Activated CD8-positive, alpha-beta memory T cell treated with anti-CD3 and anti-CD28 coated beads, Interleukin-2, amount 50 U/mL, for 4 hours (primary cell): Measurements from ENCODE around the gene RPH3AL.
"Not testable (repeated sequence)": the region's sequence is repeated elsewhere in the genome, so short reads cannot be mapped to it uniquely, and the experiment has no call there.

ENCODE experiments used
- DNase-seq: peaks from one replicate; pipeline ENCODE4 v3.0.0-alpha.2; 2020

RPH3AL gene

DNA sequence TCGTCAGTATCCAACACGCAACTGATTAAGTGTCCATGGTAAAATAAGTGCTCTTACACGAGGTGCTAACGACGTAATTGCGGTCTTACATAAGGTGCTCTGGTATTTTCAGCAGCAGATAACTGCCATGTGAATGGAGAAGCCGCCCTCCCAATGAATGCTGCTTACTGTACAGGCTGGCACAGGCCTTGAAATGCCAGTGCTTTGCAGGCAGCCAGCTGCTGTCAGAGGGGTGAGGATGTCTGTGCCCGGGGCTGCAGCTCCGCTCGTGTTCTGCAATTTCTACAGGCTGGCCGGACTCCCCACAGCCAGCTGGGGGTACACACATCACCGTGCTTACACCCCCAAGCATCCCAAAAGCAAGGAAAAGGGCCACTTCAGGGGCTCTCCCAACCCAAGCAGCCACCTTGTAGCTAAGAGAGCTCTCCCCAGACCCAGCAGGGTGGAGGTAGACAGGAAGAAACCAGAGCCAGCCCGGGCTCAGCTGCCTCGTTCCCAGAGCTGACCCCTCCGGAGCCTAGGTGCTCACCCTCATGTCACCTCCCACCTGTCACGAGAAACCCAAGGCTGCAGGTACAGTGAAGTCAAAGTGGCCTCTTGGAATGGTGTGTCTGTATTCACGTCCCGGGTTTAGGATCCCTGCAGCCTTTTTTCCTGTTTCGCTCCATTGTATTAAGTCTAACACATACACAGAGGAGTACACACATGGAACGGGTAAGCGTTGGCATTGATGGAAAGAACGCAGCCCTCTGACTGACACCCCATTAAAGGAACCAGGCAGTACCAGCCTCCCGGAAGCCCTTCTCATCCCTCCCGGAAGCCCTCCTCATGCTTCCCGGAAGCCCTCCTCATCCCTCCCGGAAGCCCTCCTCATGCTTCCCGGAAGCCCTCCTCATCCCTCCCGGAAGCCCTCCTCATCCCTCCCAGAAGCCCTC lies 27.2 kb upstream of the RPH3AL start:
- no peak for DNase-seq

DNA sequence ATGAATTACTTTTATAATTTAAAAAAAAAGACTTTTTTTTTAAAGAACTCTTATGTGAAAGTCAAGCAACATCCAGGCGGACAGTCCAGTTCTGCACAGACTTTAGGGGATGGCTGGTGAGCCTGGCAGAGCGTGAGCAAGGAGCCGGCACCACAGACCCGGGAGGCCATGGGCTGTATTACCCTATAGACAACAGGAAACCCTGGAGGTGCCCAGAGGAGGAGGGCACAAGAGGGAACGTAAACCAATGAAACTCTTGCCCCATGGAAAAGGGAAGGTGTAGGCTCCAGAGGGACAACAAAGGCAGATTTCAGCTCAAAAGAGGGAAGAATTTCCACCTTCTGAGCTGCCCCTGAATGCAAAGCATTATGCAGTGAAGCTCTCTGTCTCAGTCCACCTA lies 25.5 kb upstream of the RPH3AL start:
- no peak for DNase-seq

DNA sequence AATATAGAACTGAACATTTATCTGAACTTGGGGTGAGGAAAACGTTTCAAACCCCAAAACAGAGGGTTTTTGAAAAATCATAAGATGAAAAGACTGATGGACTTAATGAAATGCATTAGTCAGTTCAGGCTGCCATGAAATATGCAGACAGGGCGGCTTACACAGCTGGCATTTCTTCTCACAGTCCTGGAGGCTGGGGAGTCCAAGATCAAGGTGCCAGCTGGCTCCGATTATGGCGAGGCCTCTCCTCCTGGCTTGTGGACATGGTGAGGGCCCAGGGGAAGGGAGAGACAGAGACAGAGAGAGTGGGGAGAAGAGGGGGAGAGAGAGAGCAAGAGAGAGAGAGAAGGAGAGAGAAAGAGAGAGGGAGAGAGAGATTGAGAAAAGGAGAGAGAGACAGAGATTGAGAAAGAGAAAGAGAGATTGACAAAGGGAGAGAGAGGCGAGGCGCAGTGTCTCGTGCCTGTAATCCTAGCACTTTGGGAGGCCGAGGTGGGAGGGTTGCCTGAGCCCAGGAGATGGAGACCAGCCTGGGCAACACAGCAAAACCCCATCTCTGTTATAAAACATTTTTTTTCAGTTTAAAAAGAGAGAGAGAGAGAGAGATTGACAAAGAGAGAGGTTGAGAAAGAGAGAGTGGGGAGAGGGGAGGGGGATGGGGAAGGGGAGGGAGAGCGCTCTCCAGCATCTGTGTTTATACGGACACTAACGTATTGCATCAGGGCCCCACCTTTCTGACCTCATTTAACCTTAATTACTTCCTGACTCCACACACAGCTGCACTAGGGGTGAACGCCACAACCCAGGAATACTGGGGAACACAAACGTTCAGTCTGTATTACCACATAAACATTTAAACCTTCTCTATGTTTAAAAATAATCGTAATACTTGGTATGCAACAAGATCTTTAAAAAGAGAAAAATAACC lies 24.6 kb upstream of the RPH3AL start:
- DNase-seq: no peak

DNA sequence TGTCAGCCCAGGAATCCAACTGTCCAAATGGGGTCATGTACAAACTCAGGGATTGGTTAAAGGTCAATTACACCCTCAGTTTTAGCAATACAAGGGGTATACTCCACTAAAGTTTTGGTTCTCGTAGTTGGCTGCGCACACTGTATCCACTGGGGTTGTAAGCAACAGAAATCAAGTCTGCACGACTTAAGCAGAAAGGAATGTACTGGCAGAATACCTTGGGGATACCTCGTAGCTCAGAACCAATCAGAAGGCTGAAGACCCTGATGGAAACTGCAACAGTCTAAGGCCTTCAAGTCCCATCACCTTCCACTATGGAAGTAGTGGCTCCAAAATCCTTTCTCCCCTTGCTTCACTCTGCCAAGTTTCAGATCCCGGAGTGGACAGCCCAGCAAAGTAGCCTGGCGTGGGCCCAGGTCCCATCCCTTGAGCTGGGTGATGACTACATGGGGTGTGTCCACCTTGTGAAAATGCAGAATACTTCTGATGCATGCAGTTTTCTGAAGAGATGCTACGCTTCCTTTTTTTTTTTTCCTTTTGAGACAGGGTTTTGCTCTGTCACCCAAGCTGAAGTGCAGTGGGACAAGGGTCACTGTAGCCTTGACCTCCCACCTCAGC lies 21.1 kb upstream of the RPH3AL start:
- DNase-seq: no peak

DNA sequence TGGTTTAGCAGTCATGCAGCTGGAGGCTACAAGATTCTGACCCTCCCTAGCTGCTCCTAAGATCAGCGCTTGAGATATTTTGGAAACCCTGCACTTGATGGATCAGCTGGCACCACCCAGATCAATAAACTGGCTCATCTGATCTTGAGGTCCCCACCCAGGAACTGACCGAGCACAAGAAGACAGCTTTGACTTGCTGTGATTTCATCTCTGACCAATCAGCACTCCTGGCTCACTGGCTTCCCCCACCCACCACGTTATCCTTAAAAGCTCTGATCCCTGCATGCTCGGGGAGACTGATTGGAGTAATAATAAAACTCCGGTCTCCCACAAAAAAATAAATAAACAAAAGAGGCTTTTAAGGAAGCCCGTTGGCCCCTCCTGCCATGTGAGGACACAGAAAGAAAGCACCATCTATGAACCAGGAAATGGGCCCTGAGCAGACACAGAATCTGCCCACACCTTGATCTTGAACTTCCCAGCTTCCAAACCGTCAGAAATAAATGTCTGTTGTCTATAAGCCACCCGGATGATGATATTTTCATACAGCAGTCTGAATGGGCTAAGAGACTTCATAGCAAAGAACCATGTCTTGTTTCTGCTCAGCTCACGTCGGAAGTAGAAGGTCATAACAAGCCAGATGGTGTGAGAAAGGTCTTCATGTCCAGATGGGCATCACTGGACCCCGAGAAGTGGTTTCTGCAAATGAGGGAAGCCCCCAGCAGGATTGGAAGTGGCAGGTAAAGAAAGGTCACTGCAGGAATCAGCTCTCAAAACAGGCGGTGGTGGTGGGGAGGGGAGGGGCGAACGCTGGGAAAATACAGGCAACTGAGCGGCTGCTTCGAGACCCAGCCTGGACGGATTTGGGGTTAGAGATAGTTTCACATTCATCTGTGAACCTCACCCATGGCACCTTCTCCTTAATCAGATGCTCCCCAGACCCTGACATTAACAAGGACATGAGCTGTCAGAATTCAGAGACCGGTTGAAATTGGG lies 19.8 kb upstream of the RPH3AL start:
- DNase-seq: no peak

DNA sequence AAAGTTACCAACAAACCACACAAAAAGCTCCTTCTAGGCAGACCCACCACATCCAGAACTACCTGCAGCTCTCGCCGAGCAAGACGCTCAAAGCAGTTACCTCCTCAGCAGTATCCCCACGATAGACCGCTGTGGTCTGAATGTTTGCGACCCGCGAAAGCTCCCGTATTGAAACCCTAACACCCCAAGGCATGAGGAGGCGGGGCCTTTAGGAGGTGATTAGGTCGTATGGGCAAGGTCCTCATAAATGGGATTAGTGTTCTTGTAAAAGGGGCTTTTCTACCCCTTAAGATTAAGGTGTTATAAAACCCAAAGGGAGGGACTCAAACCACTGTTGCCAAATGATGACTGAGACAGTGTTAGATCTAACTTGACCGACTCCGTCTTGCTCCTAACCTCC lies 19.0 kb upstream of the RPH3AL start:
- no peak for DNase-seq

DNA sequence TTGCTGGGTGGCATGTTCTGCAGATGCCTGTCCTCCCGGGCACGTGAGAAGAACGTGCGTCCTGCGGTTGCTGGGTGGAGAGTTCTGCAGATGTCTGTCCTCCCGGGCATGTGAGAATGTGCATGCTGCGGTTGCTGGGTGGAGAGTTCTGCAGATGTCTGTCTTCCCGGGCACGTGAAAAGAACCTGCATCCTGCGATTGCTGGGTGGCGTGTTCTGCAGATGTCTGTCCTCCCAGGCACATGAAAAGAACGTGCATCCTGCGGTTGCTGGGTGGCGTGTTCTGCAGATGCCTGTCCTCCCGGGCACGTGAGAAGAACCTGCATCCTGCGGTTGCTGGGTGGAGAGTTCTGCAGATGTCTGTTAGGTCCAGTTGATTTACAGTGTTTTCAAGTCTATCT lies 15.0 kb upstream of the RPH3AL start:
- DNase-seq: not testable (repeated sequence)

DNA sequence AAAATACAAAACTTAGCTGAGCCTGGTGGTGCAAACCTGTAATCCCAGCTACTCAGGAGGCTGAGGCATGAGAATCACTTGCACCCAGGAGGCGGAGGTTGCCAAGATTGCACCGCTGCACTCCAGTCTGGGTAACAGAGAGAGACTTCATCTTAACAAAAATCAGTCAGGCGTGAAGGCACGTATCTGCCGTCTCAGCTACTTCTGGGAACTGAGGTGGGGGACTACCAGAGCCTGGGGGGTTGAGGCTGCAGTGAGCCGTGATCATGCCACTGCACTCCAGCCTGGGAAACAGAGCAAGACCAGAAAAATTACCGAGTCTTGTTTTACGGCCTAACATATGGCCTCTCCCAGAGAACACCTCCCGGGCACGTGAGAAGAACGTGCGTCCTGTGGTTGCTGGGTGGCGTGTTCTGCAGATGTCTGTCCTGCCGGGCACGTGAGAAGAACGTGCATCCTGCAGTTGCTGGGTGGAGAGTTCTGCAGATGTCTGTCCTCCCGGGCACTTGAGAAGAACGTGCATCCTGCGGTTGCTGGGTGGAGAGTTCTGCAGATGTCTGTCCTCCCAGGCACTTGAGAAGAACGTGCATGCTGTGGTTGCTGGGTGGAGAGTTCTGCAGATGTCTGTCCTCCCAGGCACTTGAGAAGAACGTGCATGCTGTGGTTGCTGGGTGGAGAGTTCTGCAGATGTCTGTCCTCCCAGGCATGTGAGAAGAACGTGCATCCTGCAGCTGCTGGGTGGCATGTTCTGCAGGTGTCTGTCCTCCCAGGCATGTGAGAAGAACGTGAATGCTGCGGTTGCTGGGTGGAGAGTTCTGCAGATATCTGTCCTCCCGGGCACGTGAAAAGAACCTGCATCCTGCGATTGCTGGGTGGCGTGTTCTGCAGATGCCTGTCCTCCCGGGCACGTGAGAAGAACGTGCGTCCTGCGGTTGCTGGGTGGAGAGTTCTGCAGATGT lies 14.3 kb upstream of the RPH3AL start:
- DNase-seq: not testable (repeated sequence)

DNA sequence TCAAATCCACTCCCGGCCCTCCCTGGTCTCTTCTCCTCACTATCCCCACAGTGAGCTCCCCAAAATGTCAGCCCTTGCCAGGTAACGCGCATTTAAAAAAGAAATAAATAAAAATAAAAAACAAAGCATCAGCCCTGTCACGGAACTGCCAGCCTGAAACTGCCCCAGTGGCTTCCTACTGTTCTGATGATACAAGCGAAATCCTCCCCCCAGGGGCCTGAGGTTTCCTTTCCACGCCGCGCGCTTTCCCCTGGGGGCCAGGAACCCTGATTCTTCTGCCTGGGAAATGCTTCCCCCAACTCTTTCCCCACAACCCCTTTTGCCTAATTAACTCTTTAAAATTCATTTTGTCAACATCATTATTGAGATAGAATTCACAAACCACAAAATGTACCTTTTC lies 12.2 kb upstream of the RPH3AL start:
- DNase-seq: no peak

DNA sequence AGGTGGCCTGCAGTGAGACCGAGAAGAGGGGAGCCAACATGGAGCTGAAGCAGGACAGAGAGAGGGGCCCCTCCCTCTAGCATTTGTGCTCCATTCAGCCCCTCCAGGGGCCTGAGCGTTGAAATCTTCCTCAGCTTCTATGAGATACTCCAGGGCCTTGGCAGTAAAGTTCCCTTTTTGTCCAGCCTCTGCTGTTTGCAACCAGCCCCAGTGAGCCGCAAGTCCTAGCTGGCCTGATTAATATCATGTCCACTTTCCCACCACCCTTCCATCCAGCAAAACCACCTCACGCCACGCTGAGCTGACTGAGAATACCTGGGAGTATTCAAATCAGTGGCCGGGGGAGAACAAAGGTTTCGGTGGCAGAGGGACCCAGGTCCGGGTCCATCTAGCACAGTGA lies 11.7 kb upstream of the RPH3AL start:
- DNase-seq: no peak

DNA sequence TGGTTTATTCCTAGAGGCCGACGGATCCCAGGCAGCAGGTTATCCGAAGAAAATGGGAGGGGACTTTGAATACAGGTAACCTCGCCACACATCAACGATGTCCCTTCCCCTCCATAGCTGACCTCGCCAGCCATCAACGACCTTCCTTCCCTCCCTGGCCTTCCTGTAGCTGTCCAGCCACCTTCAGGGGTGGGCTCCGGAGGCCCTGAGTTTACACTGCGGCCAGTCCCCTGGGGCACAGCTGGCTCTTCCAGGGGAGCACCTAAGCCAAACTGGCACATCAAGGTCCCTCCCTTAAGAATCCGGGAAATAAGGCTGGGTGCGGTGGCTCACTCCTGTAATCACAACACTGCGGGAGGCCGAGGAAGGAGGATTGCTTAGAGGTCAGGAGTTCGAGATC lies 10.1 kb upstream of the RPH3AL start:
- no peak for DNase-seq

DNA sequence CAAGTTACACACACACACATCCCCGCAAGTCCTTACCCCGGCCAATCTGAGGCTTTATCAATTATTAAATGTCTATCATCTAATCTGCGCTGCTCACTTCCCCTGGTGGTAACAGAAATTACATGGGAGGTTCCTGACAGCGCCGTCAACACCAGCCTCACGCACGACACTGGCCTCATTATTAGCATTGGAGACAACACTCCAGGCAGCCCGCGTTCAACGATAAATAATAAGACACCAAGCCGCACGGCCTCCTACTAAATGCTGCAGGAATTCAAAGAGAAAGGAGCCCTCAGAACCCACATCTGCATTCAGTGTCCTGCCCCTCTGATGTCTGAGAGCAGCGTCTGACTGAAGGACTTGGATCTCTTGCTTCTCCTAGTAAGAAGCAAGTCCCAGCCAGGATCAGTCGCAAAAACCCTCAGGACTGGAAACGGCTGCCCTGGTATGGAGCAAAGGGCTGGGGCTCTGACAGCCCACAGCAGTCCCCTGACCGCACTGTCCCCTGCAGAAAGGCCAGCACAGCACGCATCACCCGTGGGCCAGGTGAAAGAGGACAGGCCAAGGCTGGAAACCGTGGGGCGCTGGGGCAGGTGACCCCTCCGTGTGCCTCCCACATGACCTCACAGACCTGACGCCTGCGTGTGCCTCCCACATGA lies 7.6 kb upstream of the RPH3AL start:
- DNase-seq: no peak

DNA sequence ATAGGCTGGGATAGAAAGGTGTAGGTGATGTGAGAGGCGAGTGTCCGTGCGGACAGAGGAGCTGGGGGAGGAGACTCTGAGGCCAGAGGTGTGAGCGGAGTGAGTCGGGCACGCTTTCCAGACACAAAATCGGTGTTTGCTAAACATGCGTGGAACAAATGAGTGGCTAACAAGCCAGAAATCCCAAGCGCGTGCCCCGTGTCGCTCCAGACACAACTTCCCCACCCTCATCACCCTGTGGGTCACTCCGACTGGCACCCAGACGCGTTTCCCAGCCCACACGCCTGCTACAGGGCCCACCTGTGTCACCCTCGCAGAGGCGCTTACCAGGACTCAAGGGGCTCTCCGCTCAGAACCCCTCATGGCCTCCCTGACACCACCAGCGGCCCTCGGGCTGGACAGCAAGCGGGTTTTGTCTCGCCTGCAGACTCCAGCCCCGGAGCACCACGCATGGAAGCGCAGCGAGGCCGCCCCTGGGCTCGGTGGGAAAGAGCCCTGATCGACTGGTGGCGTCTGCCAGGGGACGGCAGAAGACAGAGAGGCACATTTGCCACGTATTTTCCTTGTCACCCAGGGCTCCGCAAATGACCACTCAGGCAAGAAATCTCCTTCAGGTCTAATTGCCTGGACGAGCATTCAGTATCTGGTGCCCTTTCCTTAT lies 6.0 kb upstream of the RPH3AL start:
- no peak for DNase-seq

DNA sequence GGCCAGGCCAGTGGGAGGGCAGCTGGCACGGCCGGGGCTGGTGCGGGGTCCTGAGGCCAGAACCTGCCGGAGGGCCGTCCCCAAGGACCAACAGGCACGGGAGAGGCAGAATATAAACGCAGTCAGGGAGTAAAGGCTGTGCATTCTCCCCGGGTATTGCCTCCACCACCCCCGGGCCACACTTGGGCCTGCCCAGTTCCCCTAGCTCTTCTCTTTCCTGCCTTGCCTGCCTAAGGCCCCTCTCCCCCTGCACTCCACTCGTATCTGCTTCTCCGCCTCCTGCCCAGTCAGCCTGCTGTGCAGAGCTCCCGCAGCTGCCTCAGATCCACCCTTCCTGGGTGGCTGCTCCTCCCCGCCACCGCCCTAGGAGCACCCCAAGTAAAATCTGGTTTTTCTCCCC lies 5.0 kb upstream of the RPH3AL start:
- DNase-seq: no peak

DNA sequence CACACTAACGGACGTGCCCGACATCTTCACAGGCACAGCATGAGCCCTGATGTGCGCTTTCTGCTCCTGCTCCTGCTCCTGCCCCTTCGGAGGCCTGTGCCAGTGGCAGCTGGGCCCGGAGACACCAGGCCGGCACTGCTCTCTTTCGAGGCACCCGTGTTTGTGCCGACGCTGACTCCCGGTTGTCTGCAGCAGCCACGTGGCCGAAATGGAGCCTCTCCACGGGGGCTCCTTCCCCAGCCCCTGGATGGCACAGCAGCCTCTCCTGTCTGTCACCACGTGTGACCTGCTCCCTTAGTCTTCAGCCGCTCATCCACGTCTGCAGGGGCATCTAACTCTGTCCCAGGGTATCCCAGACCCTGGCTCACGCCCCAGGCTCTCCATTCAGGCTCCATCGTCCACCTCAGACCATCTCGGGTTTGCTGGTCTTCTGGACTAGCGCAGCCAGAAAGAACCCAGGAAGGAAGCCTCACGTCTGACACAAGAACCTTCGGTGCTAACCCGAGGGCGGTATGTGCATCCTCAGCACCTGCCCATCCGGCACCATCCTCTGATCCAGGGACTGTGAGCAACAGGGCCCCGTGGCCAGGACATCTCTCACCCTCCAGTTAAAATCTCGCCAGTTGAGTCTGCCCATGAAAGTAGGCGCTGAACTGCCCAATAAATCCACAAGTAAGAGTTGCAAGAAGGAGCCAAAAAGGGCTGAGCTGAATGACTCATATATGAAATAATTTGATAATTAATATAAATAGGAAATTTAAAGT lies 4.2 kb upstream of the RPH3AL start:
- no peak for DNase-seq

DNA sequence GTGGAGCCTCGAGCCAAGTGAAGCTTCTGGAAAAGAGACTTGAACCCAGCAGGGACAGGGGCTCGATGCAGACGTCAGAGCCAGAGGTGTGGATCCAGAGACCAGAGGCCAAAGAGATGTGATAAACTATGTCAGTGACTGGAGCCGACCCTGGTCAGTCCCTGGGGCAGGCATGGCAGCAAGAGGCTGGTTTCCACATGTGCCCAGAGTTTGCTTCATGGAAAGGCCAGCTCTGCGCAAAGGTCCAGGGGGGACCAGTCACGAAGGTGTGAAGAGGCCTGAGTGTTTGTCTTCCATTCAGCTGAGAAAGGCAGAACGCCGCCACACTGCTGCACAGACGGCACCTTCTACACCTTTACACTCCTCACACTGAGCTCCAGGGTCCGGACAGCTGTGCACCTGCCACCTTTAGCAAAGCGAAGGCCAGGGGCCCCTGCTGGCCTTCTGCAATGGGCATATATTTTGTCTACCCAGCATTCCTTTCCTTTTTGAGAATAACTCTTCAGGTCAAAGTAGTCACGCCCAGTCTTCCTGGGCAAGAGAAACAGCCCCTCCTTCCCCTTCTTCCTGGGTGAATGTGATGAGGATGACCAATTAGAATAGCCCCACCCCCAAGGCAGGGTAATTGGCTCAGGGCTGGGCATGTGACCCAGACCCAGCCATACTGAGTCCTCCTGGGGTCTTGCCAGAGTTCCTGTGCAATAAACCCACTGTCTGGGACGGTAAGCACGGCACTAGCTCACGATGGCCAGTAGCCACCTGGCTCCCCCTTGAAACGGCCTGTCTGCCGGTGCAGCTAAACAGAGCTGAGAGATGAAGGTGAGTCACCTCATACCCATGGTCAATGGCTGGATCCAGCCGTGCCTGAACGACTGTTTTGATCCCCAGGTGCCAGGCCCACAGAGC lies 2.3 kb upstream of the RPH3AL start:
- no peak for DNase-seq

DNA sequence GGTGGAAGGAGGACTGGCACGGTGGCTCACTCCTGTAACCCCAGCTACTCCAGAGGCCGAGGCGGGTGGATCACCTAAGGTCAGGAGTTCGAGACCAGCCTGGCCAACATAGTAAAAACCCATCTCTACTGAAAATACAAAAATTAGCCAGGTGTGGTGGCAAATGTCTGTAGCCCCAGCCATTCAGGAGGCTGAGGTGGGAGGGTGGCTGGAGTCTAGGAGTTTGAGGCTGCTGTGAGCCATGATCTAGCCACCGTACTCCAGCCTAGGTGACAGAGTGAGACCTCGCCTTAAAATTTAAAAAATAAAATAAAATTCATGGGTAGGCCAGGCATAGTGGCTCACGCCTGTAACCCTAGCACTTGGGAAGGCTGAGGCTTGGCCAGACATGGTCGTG lies 1.2 kb upstream of the RPH3AL start:
- DNase-seq: no peak
